CD4-positive, alpha-beta T cell treated with Interleukin-1 beta for 1 hour (primary cell): ENCODE results near the gene TGFBR2.
A peak's percentile ranks its signal among the peaks of the same experiment; 100 is the strongest.

ENCODE experiments used
- DNase-seq, 2 donors: peaks; one replicate each; pipeline ENCODE4 v3.0.0-alpha.2; 2020 to 2022

The TGFBR2 gene

DNA sequence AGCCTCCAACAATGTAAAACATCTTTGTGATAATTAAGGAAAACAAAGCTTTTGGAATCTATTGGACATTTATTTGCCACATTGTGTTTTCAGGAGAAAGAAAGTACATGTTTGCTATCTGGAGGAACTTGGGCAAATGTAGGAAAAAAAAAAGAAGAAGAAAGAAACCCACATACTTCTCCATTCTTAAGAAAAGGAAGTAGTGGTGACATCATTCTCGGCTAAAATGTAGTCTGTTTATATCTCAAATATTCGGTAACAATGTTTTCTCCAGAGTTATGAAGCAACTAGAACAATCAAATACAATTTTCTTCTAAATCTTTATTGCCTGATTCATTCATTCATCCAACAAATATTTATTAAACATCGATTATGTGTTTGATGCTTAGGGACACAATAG is 2.3 kb upstream of the TGFBR2 start:
- DNase-seq, result no peak

DNA sequence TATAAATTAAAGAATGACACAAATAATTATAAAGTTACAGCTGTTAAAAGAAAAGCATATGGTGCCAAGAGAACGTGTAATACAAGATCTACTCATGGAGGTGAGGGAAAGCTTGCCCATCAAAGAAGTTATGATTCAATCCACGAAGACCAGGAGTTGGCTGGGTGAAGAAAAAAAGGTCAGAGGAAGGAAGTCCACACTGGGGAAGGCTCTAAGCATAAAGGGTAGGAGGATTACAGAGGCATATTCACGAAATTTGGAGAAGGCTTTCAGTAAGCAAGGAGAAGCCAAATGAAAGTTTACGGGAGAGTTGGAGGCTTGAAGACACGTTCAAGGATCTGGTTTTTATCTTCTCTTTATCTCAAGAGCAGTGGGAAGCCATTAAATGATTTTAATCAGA is 1.8 kb upstream of the TGFBR2 start:
- DNase-seq, result no peak

DNA sequence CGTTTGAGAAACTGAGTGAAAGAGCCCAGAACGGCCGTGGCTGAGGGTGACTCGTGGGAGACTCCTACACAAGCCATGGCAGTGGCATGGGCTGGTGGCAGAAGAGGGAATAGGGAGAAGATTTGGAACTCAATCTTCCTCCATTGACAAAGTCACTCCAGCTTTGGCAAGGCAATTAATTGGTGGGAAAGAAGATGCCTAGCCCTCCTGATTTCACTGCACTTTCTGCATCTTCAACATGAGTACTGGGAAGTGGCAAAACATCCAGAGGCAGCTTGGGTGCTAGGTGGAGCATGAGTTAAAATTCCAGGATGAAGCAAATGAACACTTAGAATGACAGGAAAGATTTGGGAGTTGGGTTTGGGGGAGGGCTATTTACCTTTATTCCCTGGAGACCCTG is 1.4 kb upstream of the TGFBR2 start:
- no peak for DNase-seq

DNA sequence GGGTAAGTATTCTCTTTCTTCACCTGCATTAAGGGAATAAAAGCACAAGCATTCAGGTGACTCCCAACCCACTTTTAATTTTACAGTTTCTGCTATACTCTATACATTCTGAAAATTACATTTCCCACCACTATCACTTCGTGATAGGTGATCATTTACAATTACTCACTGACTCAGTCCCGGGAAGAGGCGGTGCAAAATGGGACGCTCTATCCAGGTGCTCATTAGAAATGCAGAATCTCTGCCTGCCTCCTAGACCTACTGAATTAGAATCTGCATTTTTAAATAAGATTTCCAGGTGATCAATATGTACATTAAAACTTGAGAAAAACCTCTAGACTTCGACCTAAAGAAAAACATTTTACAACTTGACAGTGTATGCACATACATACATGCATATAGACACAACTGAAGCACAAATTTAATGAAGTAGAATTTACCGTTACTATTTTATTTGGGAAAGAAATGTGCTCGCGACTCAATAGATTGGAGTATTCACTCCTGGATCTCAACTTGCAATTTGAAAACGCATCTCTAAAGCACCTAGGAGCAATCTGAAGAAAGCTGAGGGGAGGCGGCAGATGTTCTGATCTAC is 598 bp upstream of the TGFBR2 start:
- no peak for DNase-seq

DNA sequence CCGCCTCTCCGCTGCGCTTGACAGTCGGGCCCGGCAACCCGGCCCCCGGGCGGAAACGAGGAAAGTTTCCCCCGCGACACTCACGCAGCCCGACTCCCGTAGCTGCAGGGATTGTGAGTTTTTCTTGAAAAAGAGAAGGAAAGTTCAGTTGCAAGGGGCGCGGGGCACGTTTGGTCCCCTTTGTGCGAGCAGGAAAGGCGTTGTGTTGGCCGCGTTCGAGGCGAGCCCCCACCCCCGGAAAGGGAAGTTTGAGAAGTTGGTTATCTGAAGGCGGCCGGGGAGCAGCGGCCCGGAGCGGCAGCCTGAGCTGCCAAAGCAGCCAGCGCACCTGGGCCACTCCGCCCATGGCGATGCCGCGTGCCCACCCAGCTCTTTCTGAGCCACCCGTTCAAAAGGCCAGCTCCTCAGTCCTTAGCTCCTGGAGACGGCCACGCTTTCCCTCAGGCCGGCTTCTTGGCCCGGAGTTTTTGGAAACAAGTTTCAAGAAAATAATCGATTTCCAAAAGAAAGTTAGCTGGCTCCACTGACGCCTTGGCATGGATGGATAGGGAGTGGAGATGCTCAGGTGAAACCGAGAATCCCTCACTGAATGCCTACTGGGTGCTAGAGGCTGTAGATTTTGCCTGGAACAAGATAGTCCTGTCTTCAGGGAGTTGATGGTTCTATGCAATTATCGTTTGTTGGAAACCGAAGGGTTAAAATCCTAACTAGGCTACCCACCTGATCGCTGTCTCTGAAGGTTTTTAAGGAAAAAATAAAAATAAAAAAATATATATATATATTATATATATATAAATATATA is 832 bp downstream of the TGFBR2 start:
- peak; percentile 66 to 77 for DNase-seq

DNA sequence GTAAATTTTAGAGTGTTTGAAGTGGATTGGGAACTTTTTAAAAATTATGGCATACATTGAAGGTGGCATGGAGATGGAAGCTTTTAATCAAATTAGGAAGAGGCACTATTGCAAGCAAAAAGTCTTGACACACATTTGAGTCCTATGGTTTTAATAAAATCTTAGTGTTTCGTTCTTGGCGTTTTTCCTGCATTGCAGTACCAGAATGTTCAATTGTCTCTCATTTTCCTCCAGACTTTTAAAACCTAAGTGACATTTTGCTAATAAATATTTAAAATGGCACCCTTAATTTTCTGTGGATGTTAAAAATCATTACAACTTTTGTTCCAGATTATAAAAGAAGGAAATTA is 2.2 kb downstream of the TGFBR2 start:
- no peak for DNase-seq

DNA sequence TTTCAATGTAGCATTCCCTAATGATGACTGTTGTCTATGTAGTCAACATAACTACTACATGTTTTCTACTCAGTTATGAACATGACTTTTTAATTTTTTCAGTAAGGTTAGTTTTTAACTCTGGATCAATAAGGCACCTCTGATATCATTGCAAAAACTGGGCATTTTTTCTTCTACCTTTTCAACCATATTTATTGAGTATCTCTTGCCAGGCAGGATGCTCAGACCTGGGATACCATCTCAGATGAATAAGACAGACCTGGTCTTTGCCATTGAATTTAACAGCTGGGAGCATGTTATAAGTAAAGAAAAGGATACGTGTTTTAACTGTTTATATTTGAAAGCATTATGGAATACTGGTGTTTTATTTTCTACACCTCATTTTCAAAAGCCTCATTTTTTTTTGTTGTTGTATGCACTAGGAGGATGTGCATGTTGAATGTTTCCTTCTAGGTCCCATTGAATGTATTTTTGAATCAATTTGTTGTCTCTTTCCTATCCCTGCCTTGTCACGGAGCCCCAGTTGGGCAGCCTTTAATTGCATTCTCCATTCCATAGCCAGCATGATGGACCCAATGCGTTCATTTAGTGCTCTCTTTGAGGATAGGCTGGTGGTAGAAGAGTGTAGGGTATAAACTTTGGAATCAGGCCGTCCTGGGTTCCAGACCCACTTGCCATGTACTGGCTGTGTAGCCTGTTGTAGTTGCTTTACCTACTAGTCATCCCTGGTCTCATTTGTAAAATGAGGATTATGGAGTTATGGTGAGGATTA is 3.7 kb downstream of the TGFBR2 start:
- no peak for DNase-seq

DNA sequence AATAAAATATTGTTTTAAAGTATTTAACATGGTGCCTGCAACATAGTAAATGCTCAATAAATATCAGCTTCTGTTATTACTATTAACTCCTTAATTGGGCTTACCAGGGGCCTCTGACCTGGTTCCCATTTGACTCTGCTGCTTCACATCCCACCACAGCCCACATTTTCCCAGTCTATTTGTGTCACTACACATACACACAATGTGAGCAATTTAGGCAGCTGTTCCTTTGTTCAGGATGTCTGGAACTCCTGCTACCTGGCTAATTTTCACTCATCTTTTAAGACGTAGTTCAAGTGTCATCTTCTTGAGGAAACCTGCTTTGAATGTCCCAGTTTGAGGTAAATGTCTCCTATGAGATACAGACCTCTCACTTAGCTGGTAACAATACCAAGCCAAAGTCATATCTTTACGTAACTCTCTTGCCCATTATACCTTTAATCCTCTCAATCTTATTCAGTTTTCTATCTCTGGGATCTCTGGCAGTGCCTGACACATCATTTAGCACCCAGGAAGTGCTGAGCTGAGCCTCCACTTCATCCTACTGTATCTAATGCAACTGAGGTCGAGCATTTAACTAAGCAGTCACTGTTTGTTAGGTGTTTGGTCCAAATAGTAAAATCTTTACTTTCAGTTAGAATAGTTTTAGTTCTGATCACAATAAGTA is 4.4 kb downstream of the TGFBR2 start:
- no peak for DNase-seq

DNA sequence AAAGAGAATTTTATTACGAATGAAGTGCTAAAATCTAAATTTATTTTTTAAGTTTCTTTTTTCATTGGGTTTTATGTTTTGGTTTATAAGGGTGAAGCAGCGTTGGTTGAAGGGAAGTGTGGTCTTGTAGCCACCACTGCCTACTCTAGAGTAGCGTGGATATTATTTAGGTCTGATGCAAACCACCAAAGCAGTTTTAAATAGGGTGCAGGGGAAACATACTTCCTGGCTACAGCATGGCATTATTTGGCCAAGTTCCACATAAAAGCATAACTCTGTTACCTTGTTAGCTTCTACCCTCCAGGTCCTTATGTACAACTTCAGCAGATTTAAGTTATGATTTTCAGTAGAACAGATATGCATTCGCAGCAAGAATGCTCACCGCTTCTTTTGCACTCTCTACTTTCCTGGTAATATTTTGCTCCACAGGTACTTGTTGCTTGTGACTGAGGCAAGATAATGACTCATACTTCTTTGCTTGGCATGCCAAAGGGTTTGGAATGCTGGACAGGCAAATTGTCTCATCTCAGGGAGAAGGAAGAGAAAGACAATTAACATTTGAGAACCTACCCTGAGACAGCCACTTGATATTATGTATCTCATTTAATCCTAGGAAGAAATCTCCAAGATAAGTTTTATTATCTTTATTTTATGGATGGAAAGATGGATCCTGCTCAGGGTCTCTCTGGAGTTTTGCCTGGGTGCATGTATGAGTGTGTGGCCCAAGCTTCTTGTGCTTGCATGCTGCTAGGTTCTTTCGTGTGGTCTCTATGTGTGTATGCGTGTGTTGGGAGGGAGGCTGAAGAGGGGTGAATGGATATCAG is 5.4 kb downstream of the TGFBR2 start:
- no peak for DNase-seq

DNA sequence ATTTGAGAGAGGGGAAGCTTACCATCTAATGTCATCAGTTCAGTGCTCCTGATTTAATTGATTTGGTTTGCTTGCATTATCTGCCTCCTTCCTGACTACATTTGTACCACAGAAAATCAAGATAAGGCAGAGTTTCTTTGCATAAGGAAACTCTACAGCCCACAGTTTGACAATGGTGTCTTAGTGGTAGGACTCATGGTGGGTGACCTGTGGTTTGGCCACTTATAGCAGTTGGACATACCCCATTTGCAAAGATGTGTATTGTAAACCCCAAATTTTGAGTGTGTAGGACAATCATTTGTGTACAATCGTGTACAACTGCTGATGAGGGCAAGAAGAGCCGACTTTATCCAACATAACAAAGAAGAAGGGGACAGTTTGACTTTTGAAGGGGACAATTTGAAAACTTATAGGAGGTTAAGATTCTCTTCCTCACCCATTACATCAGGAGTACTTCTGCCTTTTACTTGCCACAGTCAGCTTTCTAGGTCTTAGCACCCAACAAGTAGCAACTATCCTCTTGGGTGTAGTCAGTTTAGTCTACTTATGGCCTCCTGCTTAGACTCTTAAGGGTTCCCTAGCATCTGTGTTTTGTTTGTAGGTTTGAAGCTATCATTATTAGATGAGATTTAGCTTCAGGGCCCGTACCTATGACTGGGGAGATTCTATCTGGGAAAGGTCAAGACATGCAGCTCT is 6.2 kb downstream of the TGFBR2 start:
- DNase-seq, result no peak

DNA sequence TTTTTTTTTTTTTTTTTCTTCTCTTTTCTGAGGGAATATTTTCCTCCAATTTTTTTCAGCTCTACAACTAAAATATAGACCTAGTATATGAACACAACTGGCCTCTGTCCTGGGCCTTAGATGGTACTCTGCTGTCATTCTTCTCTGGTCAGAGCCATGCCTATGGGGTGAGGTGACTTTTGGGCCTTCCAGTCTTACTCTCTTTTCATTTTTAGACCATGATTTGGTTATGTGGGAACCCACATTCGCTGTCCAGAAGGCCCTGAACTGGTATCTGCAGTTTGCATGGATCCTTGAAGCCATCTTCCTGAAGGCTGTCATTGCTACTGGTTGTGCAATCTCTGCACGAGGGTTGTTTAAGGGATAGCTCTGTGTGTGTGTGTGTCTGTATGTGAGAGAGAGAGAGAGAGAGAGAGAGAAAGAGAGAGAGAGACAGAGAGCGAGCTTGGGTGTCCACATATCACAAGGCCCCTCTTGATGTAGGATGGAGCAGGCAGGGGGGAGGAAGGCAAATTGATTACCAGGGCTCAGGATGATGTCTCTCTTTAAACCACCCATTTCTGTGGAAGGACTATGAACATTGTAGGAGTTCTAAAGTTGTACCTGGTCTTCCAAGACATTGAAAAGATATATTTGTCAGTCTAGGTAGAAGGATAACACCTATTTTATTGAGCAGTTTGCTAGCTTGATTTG is 6.9 kb downstream of the TGFBR2 start:
- no peak for DNase-seq

DNA sequence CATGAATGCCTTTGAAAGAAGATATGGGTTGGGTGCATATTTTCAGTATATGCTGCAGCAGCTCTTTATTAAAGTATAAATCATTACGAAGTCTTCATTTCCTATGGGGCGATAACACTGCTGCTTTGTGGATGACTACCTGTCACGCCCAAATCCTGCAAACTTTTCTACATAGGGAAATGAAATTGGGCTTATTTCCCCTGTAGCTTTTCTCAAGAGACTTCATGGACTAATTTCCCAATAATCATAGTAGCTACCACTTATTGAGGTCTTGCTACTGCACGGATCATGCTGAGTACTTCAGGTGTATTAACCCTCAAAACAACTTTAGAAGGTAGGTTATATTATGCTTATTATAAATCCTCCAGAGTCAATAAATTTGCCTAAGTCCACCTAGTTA is 8.0 kb downstream of the TGFBR2 start:
- no peak for DNase-seq

DNA sequence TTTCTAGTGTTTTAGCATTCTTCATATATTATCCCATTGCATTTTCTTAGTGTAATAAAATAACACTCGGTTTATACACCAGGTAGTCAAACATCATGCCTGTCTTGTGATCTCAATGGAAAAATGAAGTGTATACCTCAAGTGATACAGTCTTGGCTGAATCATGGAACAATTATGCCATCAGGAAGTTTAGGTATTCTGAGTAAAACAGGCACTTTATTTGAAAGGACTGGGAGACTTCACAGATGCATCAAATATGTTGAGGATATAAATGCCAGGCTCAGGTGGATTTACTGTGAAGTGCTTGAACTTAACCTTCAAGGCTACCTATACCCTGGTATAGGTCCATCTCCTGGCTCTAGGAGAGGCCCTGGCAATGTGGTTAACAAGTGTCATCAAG is 8.5 kb downstream of the TGFBR2 start:
- DNase-seq, result no peak

DNA sequence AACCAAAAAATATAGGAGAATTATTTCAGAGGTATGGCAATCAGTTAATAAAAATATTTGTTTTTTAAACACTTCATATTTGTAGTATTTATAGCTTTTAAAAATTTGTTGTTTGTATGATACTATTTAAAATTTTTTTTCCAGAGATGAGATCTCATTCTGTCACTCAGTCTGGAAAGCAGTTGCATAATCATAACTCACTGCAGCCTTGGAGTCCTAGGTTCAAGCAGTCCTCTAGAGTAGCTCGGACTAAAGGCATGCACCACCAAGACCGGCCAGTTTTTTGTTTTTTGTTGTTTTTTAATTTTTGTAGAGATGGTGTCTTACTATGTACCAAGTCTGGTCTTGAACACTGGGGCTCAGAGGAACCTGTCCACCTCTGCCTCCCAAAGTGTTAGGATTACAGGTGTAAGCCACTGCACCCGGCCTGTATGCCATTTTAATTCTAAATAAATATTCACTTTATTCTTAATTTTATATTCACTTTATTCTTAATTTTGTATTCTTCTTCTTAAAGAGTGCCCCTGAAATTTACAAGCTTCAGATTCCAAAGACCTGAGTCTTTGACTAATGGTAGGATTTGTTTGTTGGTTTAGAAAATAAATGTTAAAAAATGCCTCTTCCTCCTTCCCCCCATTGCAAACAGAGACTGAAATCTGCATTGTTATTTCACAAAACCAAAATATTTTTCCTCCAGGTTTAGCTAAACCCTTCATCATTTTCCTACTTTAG is 9.4 kb downstream of the TGFBR2 start:
- DNase-seq, result no peak

DNA sequence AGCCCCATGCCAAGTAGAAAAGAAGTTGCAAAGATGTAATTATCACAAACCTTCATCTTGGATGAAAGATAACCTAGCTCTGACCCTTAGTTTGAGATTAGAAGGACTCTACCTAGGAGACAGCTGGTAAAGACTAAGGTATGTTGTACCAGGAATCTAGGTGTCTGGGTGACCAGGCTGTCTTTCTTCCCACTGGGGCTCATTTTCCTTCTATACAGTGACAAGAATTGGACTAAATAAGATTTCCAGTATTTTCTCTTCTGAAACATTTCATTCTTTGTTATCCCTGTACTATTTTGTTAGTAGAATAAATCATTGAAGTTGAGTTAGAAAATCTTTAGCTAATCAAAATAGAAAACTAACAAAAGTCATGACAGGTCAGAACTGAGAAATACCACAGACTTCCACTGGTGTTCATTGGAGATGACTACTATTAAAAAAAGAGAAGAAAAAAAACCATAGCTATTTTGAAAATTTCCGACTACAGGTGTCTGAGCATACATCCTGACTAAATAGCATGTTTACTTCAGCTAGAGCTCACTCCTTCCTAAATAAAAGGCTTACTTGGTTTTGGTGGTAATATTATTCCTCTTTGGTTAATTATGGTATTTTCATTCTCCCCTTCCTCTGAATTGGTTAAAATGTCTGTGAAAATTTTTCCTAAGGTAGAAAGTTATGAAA is 10.1 kb downstream of the TGFBR2 start:
- no peak for DNase-seq

DNA sequence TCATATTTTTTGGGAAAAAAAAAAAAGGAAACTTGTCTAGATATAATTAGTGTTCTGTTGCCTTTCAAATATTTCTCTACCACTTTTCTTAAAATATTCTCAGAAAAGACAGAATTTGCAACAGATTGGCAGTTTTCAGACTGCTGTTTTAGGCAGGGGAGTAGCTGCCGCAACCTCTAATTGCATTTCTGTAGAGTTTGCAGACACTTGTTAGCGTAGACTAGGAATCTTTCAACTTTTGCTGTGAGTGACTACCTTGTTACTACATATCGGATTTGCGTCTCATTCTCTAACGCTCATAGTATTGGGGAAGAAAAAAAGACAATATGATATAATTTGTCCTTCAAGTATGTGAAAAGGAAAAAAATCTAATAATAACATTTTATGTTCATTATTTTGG is 10.7 kb downstream of the TGFBR2 start:
- no peak for DNase-seq

DNA sequence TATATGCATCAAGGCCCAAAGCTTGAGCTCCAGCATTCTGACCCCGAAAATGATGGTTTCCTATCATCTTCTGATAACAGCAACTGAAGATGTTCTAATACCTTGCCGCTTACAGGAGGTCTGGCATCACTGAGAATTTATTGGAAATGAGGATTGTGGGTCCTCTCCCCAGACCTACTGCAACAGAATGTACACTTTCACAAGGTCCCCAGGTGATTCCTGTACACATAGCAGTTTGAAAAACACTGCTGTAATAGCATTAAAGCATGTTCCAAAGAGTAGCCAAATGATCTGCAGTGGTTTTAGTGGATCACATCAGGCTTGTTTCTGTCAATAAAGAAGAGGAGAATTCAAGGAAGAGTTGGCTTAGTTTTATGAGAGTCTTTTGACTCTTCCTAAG is 11.3 kb downstream of the TGFBR2 start:
- no peak for DNase-seq

DNA sequence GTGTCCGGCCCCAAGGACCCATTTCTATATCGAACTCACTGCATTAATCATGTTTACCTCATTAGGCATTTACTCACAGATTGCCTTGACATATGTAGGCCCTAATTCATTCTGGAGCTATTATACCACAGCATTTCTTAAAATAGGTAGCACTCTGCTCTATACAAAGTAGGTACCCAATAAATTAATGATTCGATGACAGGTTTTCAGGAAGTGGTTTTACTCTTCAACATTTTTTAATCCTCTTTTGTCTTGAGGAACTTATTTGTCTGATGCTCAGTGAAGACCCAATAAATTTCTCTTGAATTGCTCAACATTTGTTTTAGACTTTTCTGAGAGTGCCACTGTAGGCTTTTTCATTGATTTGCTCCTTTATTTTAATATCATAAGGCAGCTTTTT is 12.1 kb downstream of the TGFBR2 start:
- DNase-seq, result no peak

DNA sequence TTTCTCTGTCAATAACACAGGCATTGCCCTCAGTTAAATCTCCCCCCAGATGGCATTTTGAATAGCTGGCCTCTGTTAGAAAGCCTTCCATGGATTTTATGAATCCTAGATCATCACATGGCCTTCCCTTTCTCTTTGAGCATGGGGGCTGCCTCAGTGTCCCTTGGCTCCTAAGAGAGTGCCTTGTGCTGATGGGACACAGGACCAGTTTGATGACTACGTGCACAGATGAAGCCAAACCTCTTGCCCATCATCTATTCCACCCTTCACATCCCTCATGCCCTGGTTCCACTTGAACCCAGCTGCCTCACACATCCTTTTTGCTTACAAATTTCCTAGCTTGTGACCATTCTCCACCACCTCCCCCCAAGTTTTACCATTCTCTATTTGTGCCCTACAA is 12.9 kb downstream of the TGFBR2 start:
- DNase-seq, result no peak
